Activated T-cell treated with anti-CD3 and anti-CD28 coated beads, Interleukin-2, amount 50 U/mL, for 72 hours (primary cell): ENCODE results near the gene KISS1. TPM values are rescaled to one million over a fixed set of nuclear protein-coding genes. Genes with fewer than 3 reads are reported as not detected.

Source experiments
- ATAC-seq, 2 donors: fragments of 150-1000 bp; cut with Tn5 transposase; replicated peaks in 1 of 2; 2 replicates each; pipeline ENCODE4 v1.10.0; 2021; ENCODE audit warnings: moderate library complexity in 2 of 2, mild to moderate bottlenecking in 1 of 2
- DNase-seq, 2 donors: peaks; one replicate each; pipeline ENCODE4 v3.0.0; 2021 to 2022; ENCODE audit warnings: mixed read lengths in 1 of 2
- H3K27ac Mint-ChIP-seq: one replicate; pipeline ENCODE4 v1.8.0; 2022; ENCODE audit warnings: mild to moderate bottlenecking, moderate library complexity, mixed read lengths
- H3K27me3 Mint-ChIP-seq: one replicate; pipeline ENCODE4 v1.8.0; 2022; ENCODE audit warnings: low read depth, mixed read lengths
- H3K36me3 Mint-ChIP-seq, 2 donors: one replicate each; pipeline ENCODE4 v1.8.0; 2022; ENCODE audit warnings: mixed read lengths in 2 of 2, mild to moderate bottlenecking in 1 of 2; ENCODE audit not compliant: insufficient read depth in 2 of 2
- H3K4me1 Mint-ChIP-seq: one replicate; pipeline ENCODE4 v1.8.0; 2022; ENCODE audit warnings: low read depth, mixed read lengths
- H3K4me3 Mint-ChIP-seq, 2 donors: one replicate each; pipeline ENCODE4 v1.8.0; 2022; ENCODE audit warnings: mild to moderate bottlenecking in 2 of 2, mixed read lengths in 2 of 2, moderate library complexity in 2 of 2
- H3K9me3 Mint-ChIP-seq, 2 donors: one replicate each; pipeline ENCODE4 v1.8.0; 2022; ENCODE audit warnings: mixed read lengths in 2 of 2
- total RNA-seq, 2 donors: library from RNA; stranded (reverse); gene quantifications; one replicate each; pipeline ENCODE4 v1.2.3, GENCODE V29; 2022

The KISS1 gene
- total RNA-seq, 2 donors from 2014 or later: not detected

DNA sequence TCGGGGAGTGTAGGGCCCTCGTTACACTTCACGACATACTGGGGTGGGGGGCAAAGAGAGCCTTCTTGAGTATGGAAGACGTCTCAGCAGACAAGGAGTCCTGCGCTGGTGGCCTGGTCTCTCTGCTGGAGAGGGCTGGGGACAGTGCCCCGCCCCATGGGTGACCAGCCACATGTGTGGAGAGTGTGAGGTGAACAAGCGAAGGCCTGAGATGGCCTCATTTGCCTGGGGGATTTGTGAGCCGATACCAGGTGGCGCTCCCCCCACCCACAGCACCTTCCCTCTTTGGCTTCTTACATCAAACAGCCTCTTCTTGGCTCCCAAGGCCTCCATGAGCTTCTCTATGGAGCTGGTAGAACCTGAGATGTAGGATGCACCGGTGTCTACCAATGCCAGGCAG is 40.4 kb downstream of the KISS1 start:
- no peak overlapping the region for H3K4me3 Mint-ChIP-seq
- no peaks in the 10 kb centered on the region for H3K36me3 Mint-ChIP-seq
- H3K9me3 Mint-ChIP-seq: no peaks in the 10 kb centered on the region
- H3K27ac Mint-ChIP-seq: no peak overlapping the region
- no peaks in the 10 kb centered on the region for H3K27me3 Mint-ChIP-seq
- ATAC-seq (no peak), DNase-seq (no peak)
- no peaks in the 10 kb centered on the region for H3K4me1 Mint-ChIP-seq

DNA sequence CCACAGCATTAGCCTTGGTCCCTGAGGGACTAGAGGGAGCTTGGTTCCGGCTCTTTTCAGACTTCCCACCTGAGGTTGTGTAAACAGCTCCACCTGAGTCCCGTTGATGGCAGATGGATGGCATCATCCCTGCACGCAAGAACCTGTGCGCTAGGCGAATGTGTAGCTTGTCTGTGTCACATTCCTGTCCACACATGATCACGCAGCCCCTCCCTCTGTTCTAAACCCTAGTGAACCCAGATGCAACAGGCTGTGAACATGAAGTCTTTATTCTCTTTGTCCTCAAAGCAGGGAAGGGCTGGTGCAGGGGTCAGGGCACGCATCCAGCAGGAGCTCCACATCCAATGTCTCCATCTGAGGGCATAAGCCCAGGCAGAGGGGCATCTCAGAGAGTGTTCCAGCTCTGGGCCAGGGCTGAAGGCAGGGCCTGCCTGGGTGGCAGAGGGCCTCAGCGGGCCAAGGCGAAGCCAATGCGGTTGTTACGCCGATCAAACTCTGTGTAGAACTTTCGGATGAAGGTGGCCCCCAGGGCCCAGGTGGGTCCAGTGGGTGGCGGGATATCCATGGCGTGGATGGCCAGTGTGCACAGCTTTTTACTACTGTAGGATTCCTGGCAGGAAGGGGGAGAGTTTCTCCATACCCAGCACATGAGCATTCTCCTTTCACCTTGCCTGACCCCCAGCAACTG is 41.6 kb downstream of the KISS1 start:
- ATAC-seq (no peak), DNase-seq (no peak)
- no peaks in the 10 kb centered on the region for H3K4me1 Mint-ChIP-seq
- H3K27me3 Mint-ChIP-seq: peaks cover 6% of the 10 kb centered on the region
- no peaks in the 10 kb centered on the region for H3K36me3 Mint-ChIP-seq
- H3K4me3 Mint-ChIP-seq: no peak overlapping the region
- no peaks in the 10 kb centered on the region for H3K9me3 Mint-ChIP-seq
- H3K27ac Mint-ChIP-seq: no peak overlapping the region

DNA sequence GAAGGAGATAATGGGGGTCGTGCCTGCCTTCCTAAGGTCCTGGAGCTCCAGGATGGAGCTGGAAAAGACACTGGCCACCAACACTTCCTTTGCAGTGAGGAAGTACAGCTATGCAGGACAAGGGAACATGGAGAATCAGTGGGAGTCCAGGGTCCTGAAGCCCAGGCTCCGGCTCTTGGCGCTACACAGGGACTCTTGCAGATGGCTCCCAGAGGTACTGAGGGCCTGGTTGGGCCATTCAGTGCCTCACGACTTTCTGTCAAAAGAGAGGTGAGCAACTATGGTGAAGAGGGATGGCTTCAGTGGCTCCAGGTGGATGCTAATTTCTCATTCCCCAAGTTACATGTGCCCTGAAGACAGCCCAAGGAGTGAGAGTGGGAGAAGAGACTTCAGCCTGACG is 42.6 kb downstream of the KISS1 start:
- Mint-ChIP-seq H3K9me3 (no peaks in the 10 kb centered on the region), H3K27me3 (peaks cover 6% of the 10 kb centered on the region), H3K27ac (no peak overlapping the region), H3K36me3 (no peaks in the 10 kb centered on the region), H3K4me3 (no peak overlapping the region), H3K4me1 (no peaks in the 10 kb centered on the region)
- DNase-seq: no peak
- ATAC-seq: no peak

DNA sequence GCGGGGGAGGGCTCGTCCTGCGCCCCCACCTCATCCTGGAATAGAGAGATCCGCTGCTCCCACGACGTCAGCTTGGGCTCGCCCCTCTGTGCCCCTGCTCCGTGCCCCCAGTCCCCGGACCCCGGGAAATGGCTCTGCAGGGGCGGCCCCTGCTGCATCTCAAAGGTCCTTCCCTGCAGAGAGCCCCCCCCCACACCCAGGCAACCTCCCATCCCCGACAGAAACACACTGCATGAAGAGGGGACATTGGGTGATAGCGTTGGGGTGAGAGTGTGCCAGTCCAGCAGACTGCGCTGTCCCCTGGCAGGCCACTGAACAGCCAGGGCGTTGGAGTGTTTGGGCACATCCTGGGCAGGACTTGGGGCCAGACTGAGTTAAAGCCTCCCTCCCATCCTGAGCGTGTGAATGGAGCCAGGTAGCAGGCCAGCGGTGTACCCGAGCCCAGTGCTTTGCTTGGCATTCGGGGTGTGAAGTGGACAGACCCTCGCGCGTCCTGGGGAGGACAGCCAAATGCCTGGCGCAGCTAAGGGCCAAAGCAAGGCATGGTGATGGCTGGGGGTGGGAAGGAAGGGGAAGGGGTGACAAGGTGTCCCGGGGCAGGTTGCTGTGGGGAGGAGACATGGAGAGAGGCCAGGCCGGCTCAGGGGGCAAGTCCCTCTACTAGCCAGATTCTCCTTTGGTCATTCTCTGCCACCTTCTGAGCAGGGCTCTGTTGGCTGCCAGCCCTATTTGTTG is 43.8 kb downstream of the KISS1 start:
- Mint-ChIP-seq H3K27ac (no peak overlapping the region), H3K36me3 (no peaks in the 10 kb centered on the region), H3K9me3 (no peaks in the 10 kb centered on the region), H3K27me3 (peaks cover 6% of the 10 kb centered on the region), H3K4me3 (peak overlapping the region; percentile 72 to 79), H3K4me1 (no peaks in the 10 kb centered on the region)
- no peak for DNase-seq
- no peak for ATAC-seq

DNA sequence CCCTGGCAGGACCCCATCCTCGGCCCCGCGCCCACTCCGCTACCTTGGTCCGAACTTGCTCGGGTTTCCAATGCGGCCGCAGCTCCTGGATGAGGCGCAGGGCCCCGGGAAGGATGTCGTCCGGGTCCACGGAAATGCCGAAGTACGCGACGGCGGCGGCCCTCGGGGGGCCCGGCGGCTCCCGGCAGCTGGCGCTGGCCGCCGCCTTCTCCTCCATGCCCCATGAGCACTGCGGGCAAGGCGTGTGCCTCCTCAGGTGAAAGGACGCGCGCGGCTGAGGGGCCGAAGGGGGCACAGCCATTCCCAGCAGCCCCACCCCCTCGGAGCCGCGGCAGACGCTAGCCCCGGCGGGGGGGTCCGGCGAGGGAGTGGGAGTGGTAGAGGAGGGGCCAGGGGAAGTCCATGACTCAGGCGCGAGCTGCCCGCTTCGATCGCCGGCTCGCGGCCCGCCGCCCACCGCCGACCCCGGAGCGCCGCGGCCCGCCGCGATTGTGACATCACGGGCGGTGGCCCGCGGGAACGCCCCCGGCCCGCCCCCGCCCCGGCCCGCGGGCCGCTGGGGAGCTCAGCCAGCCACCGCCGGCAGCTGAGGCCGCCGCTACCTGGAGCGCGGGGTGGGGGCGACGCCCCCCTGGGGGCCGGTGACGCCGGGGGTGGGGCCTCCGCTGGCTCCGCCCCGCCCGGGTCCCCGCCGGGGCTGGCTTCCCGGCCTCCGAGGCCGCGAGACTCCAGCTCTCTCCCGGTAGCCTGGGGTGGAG is 44.6 kb downstream of the KISS1 start, which contains the start of gene ETNK2:
ETNK2 (minus strand) TSS at position 493 of the 758 bp plus-strand sequence; CDS start at position 301, 192 bp downstream.
- Mint-ChIP-seq H3K9me3 (no peaks in the 10 kb centered on the region), H3K27ac (no peak within 1 kb of the TSS), H3K27me3 (peaks cover 6% of the 10 kb centered on the region), H3K36me3 (no peaks in the 10 kb centered on the region), H3K4me1 (no peaks in the 10 kb centered on the region), H3K4me3 (peak within 1 kb of the TSS; percentile 72 to 79)
- peak; percentile 79 to 80 for ATAC-seq
- peak; percentile 64 to 66 for DNase-seq

DNA sequence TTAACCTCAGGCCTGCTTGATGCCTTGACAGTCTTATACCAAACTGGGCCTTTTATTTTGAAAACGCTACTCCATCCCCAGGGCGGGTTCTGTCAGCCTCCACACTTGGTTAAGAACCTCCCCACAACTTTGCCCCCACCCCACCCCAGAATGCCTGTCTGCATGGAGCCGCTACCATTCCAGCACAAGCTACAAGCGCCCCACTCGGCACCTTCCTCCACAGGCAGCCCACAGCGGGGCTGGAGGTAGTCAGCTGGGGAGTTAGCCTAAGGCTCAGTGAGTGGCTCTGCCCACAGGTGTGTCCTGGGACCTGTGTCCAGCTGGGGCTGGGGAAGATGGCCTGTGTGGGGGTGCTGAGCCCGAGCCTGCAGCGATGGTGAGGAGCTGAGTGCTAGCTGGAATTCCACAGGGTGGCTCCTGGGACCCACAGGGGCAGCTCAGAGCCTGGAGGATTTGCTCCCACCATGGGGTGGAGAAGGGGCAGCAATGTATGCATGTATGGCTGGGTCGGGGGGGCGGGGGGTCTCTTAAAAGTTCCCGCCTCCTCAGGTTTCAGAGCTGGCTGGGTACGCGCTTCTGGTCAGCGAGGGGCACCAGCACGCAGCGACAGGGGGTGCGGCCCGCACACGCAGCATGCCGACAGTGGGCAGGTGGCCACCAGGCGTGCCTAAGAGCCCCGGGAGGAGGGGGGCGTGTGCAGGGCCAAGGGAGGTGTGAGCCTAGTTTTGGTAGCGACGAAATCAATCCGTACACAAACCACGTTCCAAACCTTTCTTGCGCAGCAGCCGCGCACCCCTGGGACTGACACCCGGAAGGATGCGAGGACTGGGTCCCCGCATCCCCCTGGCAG is 45.4 kb downstream of the KISS1 start:
- H3K4me3 Mint-ChIP-seq: peak overlapping the region; percentile 69 to 76
- H3K27me3 Mint-ChIP-seq: peaks cover 6% of the 10 kb centered on the region
- no peaks in the 10 kb centered on the region for H3K4me1 Mint-ChIP-seq
- no peaks in the 10 kb centered on the region for H3K36me3 Mint-ChIP-seq
- ATAC-seq (peak in 1 of 2 donors; percentile 14), DNase-seq (peak in 1 of 2 donors; percentile 7)
- no peak overlapping the region for H3K27ac Mint-ChIP-seq
- no peaks in the 10 kb centered on the region for H3K9me3 Mint-ChIP-seq

DNA sequence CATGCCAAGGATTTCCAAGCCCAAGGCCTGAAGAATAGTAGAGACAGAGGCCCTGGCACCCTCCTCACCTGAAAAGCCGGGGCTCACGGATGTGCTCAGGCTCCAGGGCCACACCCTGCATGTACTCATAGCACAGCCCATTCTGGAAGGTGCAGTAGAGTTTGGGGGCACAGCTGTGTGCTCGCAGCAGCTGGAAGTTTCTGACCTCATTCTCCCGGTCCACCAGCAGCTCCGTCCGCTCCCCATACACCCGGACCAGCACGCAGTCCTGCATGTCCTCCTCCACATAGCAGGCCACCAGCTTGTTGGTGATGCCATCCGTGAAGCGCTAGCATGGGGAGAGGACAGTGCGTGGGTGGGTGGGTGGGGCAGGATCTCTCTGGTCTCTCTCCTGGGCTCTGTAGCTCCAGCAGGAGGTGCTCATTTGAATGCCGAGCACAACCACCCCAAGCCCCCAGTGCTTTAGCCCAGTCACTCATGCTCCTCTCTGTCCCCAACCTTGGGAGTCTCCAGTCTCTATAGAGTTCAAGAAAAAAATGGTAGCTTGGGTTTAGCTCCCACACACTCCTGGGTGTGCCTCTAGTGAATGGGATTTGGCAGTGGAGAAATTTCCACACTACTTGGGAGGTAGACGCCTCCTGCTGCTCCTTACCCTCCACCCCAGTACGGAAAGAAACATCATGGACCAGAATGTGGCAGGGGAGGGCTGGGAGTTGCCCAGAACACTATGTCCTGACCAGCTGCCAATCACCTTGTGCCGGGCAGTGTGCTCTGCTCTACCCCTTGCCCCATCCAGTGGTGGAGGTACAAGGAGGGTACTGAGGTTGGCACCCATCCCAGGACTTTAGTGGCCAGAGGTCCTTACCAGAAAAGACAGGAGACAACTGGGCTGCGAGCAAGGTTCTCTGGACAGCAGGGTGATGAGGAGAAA is 46.4 kb downstream of the KISS1 start:
- Mint-ChIP-seq H3K4me1 (no peaks in the 10 kb centered on the region), H3K9me3 (no peaks in the 10 kb centered on the region), H3K27me3 (peaks cover 6% of the 10 kb centered on the region), H3K27ac (no peak overlapping the region), H3K36me3 (no peaks in the 10 kb centered on the region), H3K4me3 (peak overlapping the region in 1 of 2 donors; percentile 76)
- DNase-seq (no peak), ATAC-seq (no peak)

DNA sequence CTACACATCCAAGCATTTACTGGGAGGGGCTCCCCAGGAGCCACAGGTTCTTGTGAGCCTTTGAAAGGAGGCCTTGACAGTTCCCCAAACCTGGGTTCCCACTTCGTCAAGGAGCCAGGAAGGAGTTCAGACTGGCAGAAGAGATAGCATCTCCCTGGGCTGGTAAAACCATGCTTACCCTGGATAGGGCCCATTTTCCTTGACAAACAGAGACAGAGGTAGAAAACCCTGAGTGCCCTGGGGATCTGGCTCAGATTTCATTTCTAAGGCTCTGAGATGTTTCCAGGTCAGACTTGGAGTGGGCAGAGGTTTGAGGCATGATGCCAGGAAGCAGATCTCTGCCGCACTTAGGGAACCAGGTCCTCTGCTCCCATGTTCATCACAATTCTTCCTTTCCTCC is 47.2 kb downstream of the KISS1 start:
- no peak overlapping the region for H3K27ac Mint-ChIP-seq

DNA sequence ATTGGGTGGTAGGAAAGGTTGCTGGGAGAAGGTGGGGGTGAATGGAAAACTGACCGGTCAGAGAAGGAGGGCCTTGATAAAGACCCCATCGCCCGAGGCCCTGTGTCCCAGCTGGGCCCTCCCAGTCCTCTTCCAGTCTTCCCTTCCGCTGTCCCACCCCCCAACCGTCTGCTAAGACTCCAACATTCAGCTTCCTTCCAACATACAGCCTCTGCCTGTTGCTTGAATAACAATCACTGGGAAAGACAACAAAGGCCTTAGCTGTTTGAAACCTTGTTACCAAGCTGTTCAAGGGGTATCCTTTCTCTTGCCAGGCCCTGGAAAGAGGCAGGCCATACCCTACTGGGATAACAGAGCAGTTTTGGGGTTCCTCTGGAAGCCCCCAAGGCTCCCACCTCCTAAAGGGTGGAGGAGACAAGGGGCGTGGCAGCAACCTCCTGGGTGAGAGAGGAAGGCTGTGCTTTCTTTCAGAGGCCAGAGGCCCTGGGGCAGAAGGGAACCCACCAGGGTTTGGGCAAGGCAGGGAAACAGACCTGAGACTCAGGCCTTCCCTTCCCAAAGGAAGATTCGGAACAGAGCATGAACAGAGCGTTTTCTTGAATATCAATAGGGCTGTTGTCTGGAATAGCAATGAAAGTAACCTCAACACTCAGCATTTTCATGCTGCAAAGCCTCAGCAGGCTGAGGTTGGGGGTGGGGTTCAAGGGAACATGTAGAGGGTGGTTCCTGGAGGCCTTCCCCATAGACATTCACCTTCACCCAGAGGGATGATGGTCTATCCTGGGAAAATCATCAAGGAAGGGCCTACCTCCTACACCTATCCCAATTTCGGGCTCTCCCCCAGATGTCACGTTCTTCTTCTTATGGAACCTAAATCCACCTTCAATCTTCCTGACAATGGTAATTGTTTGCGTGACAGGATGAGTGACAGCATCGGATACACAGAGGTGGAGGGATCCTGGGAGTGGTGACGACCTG is 48.6 kb downstream of the KISS1 start:
- DNase-seq: no peak
- ATAC-seq: no peak
- H3K9me3 Mint-ChIP-seq: no peaks in the 10 kb centered on the region
- H3K4me3 Mint-ChIP-seq: no peak overlapping the region
- H3K4me1 Mint-ChIP-seq: no peaks in the 10 kb centered on the region
- no peak overlapping the region for H3K27ac Mint-ChIP-seq
- no peaks in the 10 kb centered on the region for H3K36me3 Mint-ChIP-seq
- H3K27me3 Mint-ChIP-seq: peaks cover 6% of the 10 kb centered on the region

More for the DNA sequence above, 47.2 kb downstream of the KISS1 start:
- Mint-ChIP-seq H3K9me3 (no peaks in the 10 kb centered on the region), H3K27me3 (peaks cover 6% of the 10 kb centered on the region), H3K36me3 (no peaks in the 10 kb centered on the region), H3K4me3 (no peak overlapping the region), H3K4me1 (no peaks in the 10 kb centered on the region)
- DNase-seq: no peak
- no peak for ATAC-seq

DNA sequence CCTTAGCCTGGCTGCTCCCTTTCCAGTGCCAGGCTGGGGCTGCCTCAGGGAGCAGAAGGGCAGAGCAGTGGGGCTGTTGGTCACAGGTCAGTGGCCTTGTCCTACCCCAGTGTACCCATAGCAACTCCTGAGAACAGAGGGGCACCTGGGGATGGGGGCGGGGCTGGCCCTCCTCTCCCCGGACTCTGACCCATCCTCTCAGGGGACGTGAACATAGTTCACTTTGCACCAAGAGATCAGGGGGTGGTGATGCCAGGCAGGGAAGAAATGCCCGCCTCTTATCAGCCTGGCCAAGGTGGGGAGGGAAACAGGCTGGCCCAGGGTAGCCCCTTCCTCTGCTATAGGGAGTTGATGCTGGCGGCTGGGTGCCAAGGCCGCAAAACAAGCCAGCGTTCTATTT is 49.3 kb downstream of the KISS1 start:
- Mint-ChIP-seq H3K4me1 (peaks cover 4% of the 10 kb centered on the region), H3K27ac (no peak overlapping the region), H3K4me3 (no peak overlapping the region), H3K27me3 (peaks cover 6% of the 10 kb centered on the region), H3K9me3 (no peaks in the 10 kb centered on the region), H3K36me3 (no peaks in the 10 kb centered on the region)
- ATAC-seq: no peak
- DNase-seq: no peak

DNA sequence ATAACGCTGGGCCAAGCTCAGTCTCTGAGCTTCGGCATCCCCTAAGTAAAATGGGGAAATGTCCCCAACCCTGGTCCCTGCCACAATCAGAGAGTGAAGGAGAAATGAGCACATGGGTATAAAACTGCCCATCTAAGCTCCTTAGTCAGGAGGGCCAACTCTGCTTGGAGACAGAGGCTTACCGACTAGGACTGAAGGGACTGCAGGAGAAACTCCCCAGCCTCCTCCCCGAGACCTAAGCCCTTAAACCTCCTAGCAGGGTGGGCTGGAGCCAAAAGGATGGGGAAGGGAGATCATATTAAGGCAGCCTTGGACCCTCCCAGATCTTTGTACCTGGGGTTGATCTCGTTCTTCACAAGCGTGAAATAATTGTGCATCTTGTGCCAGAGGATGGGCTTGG is 50.0 kb downstream of the KISS1 start:
- DNase-seq (no peak), ATAC-seq (no peak)
- H3K4me3 Mint-ChIP-seq: no peak overlapping the region
- H3K4me1 Mint-ChIP-seq: peaks cover 10% of the 10 kb centered on the region
- no peaks in the 10 kb centered on the region for H3K9me3 Mint-ChIP-seq
- H3K27me3 Mint-ChIP-seq: peaks cover 6% of the 10 kb centered on the region
- no peaks in the 10 kb centered on the region for H3K36me3 Mint-ChIP-seq
- no peak overlapping the region for H3K27ac Mint-ChIP-seq
